ENCODE results near the gene KRT7.

KRT7 gene

DNA sequence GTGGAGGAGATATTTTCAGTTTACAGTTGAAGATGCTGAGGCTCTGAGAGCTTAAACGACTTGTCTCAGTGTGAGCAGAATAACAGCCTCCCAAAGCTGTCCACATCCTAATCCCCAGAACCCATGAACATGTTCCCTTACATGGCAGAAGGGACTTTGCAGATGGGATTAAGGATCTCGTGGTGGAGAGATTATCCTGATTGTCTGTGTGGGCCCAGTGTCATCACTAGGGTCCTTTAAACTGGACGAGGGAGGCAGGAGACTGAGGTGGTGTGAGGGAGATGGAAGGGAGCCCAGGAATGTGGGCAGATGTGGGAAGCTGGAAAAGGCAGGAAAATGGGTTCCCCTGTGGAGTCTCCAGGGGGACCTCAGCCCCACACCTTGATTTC lies 31.6 kb upstream of the KRT7 start:
- no peak for DNase-seq (ENCODE audit: low read depth, low spot score)
- POLR2A ChIA-PET, result interaction anchor here (1.1 to 1.7 kb wide), 2 partner anchors 9 to 54 kb away, joined by 3 to 9 read pairs; partner anchors contain the start of gene KRT80
- TF ChIP-seq, protein P1, sequence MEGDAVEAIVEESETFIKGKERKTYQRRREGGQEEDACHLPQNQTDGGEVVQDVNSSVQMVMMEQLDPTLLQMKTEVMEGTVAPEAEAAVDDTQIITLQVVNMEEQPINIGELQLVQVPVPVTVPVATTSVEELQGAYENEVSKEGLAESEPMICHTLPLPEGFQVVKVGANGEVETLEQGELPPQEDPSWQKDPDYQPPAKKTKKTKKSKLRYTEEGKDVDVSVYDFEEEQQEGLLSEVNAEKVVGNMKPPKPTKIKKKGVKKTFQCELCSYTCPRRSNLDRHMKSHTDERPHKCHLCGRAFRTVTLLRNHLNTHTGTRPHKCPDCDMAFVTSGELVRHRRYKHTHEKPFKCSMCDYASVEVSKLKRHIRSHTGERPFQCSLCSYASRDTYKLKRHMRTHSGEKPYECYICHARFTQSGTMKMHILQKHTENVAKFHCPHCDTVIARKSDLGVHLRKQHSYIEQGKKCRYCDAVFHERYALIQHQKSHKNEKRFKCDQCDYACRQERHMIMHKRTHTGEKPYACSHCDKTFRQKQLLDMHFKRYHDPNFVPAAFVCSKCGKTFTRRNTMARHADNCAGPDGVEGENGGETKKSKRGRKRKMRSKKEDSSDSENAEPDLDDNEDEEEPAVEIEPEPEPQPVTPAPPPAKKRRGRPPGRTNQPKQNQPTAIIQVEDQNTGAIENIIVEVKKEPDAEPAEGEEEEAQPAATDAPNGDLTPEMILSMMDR (IDR thresholded peaks at IDR 0.05; ENCODE audit: insufficient read depth, low read length, missing control alignments), result no peak
- CTCF ChIA-PET, result interaction anchor here (0.7 to 8.3 kb wide), 7 partner anchors 10 to 777 kb away, joined by 3 to 87 read pairs (median 5); partner anchors contain the start of gene KRT80
- no peak overlapping the region for H3K4me3 ChIP-seq (ENCODE audit: low read depth, low read length)

DNA sequence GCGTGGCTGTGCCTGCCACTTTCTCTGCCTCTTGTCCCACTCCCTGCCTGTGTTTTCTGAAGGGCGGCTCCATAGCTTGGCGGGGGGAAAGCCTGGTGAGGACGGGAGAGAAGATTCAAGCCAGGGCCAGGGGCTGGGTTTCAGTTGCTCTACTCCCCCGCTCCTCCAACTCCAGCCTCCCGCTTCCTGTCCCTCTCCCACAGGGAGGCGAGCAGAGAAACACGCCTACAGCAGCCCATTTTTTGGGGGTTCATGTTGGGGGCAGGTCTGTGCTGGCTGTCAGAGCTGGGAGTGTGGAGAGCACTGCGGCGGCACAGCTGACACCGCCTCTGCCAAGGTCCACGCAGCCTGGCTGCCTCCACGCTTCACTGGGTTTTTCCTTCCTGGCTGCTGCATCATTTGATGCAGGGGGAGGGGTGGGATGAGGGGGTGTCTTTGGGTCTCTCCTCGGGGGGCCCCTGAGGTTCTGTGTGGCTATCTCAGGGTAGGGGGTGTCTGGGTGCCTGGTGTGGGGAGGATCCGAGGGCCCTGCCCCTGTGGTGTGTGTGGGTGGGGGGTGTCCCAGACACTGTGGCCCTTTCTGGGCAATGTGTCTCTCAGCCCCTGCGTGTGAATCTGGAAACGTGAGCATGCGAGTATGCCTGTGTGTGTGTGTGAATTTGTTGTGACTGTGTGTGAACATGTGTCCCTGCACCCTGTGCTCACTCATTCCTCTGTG lies 30.5 kb upstream of the KRT7 start:
- no peak for DNase-seq (ENCODE audit: low read depth, low spot score)
- H3K4me3 ChIP-seq (ENCODE audit: low read depth, low read length), result peak overlapping the region; percentile 15
- TF ChIP-seq, protein P1 (IDR thresholded peaks at IDR 0.05; ENCODE audit: insufficient read depth, low read length, missing control alignments), result no peak
- ChIA-PET POLR2A (interaction anchor here (1.1 to 1.7 kb wide), 2 partner anchors 10 to 55 kb away, joined by 3 to 9 read pairs; partner anchors contain the start of gene KRT80), CTCF (interaction anchor here (0.6 to 8.3 kb wide), 8 partner anchors 11 to 775 kb away, joined by 3 to 87 read pairs (median 4); partner anchors contain the start of gene KRT80)

DNA sequence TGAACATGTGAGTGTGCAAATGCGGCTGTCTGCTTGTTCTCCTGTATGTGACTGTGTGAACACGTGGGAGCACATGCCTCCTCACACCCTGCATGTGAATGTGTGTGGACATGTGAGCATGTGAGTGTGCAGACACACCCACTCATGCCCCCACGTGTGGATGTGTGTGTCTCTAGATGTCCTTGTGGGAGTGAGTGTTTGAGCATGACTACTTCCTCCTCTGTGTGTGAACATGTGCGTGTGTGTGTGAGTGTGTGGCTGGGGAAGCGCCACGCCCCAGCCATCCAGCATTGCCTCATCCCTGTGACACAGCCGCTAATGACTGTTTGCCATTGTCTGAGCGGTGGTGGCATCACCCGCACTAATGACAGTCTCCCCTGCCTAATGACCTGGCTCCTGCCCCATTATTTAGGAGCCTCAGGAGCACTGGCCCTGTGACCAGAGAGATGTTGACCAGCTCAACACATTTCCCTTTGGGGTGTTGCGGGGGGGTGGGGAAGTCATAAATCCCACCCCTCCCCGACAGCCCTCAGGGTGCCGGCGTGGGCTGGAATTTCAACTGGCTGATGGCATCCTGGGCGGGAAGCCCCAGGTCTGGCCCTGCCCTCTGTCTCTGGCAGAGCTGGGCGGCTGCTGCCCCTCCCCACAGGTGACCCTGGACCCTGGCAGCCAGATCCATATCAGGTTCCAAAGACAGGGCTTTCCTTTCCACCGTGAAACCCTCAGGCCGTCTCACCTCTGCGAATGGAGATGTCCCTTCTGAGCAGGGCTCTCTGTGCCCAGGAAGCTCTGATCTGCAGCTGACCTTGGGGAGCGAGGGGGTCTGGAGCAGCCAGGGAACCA lies 29.7 kb upstream of the KRT7 start:
- POLR2A ChIA-PET, result interaction anchor here (0.7 to 1.7 kb wide), 3 partner anchors 9 to 21 kb away, joined by 3 to 9 read pairs (median 3); partner anchors contain the start of gene KRT80
- TF ChIP-seq, protein P1 (IDR thresholded peaks at IDR 0.05; ENCODE audit: insufficient read depth, low read length, missing control alignments), result no peak
- peak overlapping the region; percentile 13 for H3K4me3 ChIP-seq (ENCODE audit: low read depth, low read length)
- CTCF ChIA-PET, result interaction anchor here (1.0 to 8.3 kb wide), 4 partner anchors 9 to 125 kb away, joined by 3 to 87 read pairs (median 6); no protein-coding TSS in a partner anchor
- DNase-seq (ENCODE audit: low read depth, low spot score), result peak; percentile 67

DNA sequence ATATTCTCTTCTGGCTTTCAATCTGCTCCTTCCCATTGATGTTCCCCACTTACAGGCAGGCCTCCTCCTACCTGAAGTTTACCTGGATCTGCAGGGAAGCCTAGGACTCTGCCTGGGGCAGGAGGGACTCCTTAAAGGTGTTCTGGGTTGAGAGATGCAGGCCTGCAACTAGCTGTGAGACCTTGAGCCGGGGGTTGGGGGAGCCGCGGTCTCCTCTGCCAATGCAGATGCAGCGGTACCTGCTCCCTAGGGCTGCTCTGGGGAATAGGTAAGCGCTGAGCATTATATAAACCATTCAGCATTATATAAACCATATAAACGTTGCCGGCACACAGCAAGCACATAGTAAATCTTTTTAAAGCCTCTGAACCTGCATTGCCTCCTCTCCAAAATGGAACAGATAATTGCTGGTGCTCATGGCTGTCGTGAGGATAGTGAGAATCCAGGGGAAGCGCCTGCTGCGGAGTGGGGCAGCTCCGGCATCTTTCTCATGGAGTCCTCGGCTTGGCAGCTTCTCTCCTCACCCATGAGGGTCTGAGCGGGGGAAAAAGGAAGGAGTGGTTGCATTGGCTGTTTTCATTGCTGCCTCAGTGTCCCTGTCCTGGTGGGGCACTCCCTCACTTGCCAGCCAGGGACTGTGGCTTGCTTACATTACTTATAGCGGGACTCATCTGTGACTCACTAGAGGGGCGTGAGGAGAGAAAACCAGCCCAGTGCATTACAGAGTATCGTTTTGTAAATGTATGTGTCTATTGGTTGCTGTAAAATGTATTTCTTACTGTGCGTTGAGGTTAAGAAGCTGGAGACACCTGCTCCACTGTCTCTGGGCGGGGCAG lies 28.7 kb upstream of the KRT7 start:
- CTCF ChIA-PET, result interaction anchor here (0.7 to 8.3 kb wide), 8 partner anchors 10 to 168 kb away, joined by 3 to 87 read pairs (median 3); no protein-coding TSS in a partner anchor
- DNase-seq (ENCODE audit: low read depth, low spot score), result no peak
- TF ChIP-seq, protein P1 (IDR thresholded peaks at IDR 0.05; ENCODE audit: insufficient read depth, low read length, missing control alignments), result no peak
- H3K4me3 ChIP-seq (ENCODE audit: low read depth, low read length), result no peak overlapping the region
- POLR2A ChIA-PET, result interaction anchor here (0.7 kb wide), 1 partner anchor 10 kb away, joined by 3 read pairs; no protein-coding TSS in a partner anchor

DNA sequence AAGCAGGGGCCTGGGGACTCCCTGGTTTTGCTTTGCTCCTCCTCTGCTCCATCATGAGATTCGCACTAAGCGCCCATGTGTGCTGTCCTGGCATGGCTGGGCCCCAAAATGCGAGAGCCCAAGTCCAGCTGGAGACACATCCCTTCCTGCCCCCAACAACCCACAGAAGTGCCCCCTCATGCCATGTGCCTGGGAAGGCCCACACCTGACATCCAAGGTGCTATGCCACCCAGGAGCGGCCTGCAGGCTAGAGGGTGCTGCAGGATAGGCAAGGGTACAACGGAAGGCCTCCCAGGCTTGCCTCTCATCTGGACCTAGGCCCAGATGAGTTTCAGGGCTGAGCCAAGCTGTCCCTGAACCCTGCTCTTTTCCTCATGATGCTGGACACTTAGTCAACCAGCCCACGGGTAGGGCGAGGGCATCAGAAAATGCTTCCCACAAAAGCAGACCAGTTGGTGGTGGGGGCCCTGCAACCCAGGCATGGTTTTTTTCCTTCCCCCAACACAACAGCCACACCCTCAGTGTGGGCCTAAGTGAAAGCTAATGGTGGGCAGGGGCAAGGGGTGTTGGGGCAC lies 28.0 kb upstream of the KRT7 start:
- H3K4me3 ChIP-seq (ENCODE audit: low read depth, low read length), result no peak overlapping the region
- ChIA-PET CTCF (interaction anchor here (0.6 to 8.3 kb wide), 9 partner anchors 9 to 167 kb away, joined by 3 to 87 read pairs (median 3); no protein-coding TSS in a partner anchor), POLR2A (no interaction called here)
- no peak for DNase-seq (ENCODE audit: low read depth, low spot score)
- TF ChIP-seq, protein P1 (IDR thresholded peaks at IDR 0.05; ENCODE audit: insufficient read depth, low read length, missing control alignments), result no peak
